Measurements from ENCODE around the gene RARRES1. TPM values are rescaled to one million over a fixed set of nuclear protein-coding genes. Genes with fewer than 3 reads are reported as not detected.

RARRES1 gene
- total RNA-seq (2022; extraction: Qiagen RNA extraction; ENCODE audit: low read depth), result 9.2 to 13.4 TPM (median 11.7 TPM) in 5 replicates

GRCh38 chr3:158731938-158732855, at the start of gene RARRES1:
Gene RARRES1 (minus strand): TSS chr3:158732457. CDS start chr3:158732415, 42 bp downstream.

GRCh38 chr3:158672215-158673176, 59.8 kb downstream of the RARRES1 start, which contains the start of gene LXN:
Gene LXN (minus strand): TSS chr3:158672648. CDS start chr3:158672478, 170 bp downstream.

Other genes with a start within 250 kb of the RARRES1 start
- gene MLF1, start 161.3 kb downstream of the RARRES1 start, total RNA-seq (2022; extraction: Qiagen RNA extraction; ENCODE audit: low read depth), result 22.3 to 30.0 TPM (median 27.6 TPM) in 5 replicates
- gene GFM1, start 87.9 kb downstream of the RARRES1 start, total RNA-seq (2022; extraction: Qiagen RNA extraction; ENCODE audit: low read depth), result 35.1 to 65.7 TPM (median 41.5 TPM) in 5 replicates
- 62.1 to 116 TPM (median 93.7 TPM) in 5 replicates for gene LXN, start 59.8 kb downstream of the RARRES1 start, total RNA-seq (2022; extraction: Qiagen RNA extraction; ENCODE audit: low read depth)
- gene MFSD1, start 69.6 kb upstream of the RARRES1 start, total RNA-seq (2022; extraction: Qiagen RNA extraction; ENCODE audit: low read depth), result 33.8 to 57.8 TPM (median 49.0 TPM) in 5 replicates